Caco-2 (cell line): ENCODE results near the gene HIGD1B. TPM values are rescaled to one million over a fixed set of nuclear protein-coding genes. Genes with fewer than 3 reads are reported as not detected.

ENCODE experiments used
- BruUV-seq: library from RNA; stranded (reverse); fragments of 400-500 nt; replicated peaks from 2 replicates; lab custom pipeline; 2021; lab: Mats Ljungman, UMichigan
- CTCF ChIA-PET: fragments of 300-600 bp; sonication (Branson Sonifier 250); formaldehyde crosslinking; loops from one replicate; lab custom pipeline; 2022; ENCODE audit warnings: antibody characterized with exemption; lab: Charles Lee
- POLR2A ChIA-PET: fragments of 300-600 bp; sonication (Branson Sonifier 250); formaldehyde crosslinking; loops from one replicate; lab custom pipeline; 2022; ENCODE audit warnings: antibody characterized with exemption; lab: Charles Lee
- DNase-seq, 2 experiments: peaks; one replicate each; pipeline versions ENCODE4 v3.0.0 to v3.0.0-alpha.2; 2020 to 2022
- H3K27me3 ChIP-seq: replicated peaks from 2 replicates; pipeline ENCODE4 v1.6.0; 2011; ENCODE audit warnings: low read length; ENCODE audit not compliant: control insufficient read depth, insufficient read depth
- H3K36me3 ChIP-seq: 2 replicates; pipeline ENCODE4 v1.5.1; 2011; ENCODE audit warnings: low read length; ENCODE audit not compliant: control insufficient read depth, insufficient read depth
- H3K4me1 ChIP-seq: fragments of 250-450 bp; sonication (Bioruptor Pico); 2 replicates; pipeline ENCODE4 v1.5.1; 2020; ENCODE audit warnings: mild to moderate bottlenecking
- H3K4me3 ChIP-seq: 2 replicates; pipeline ENCODE4 v1.5.1; 2011; ENCODE audit warnings: low read depth, mild to moderate bottlenecking, control low read depth, low read length
- H3K9me3 ChIP-seq: fragments of 250-450 bp; sonication (Bioruptor Pico); 2 replicates; pipeline ENCODE4 v1.5.1; 2020; ENCODE audit warnings: mild to moderate bottlenecking, moderate library complexity
- H3K27ac Mint-ChIP-seq: one replicate; pipeline ENCODE4 v1.8.0; 2022; ENCODE audit warnings: mixed read lengths; ENCODE audit not compliant: unreplicated experiment
- H3K27me3 Mint-ChIP-seq: one replicate; pipeline ENCODE4 v1.8.0; 2022; ENCODE audit warnings: mixed read lengths; ENCODE audit not compliant: insufficient read depth, unreplicated experiment
- H3K36me3 Mint-ChIP-seq: one replicate; pipeline ENCODE4 v1.8.0; 2022; ENCODE audit warnings: mild to moderate bottlenecking, mixed read lengths; ENCODE audit not compliant: insufficient read depth, unreplicated experiment
- H3K4me1 Mint-ChIP-seq: one replicate; pipeline ENCODE4 v1.8.0; 2022; ENCODE audit warnings: low read depth, mixed read lengths; ENCODE audit not compliant: unreplicated experiment
- H3K4me3 Mint-ChIP-seq: one replicate; pipeline ENCODE4 v1.8.0; 2022; ENCODE audit warnings: mild to moderate bottlenecking, moderate library complexity, mixed read lengths; ENCODE audit not compliant: unreplicated experiment
- H3K9me3 Mint-ChIP-seq: one replicate; pipeline ENCODE4 v1.8.0; 2022; ENCODE audit warnings: mixed read lengths; ENCODE audit not compliant: unreplicated experiment
- intact Hi-C: fragments of 100-400 bp; cut with micrococcal nuclease; formaldehyde crosslinking; loops from one replicate; pipeline ENCODE4 v1.10.0; 2022; ENCODE audit not compliant: unreplicated experiment
- total RNA-seq: library from RNA; stranded (reverse); gene quantifications from 2 replicates; pipeline ENCODE4 v1.2.3, GENCODE V29; 2022
- TF ChIP-seq, protein P1 (sequence below), 2 experiments: fragments of 200-600 bp in 1 of 2; IDR thresholded peaks; 1 replicate in 1 of 2; 2 replicates in 1 of 2; pipeline versions ENCODE4 v1.5.1 to v1.8.0; 2011 to 2022; ENCODE audit warnings: antibody characterized with exemption in 1 of 2, control low read depth in 1 of 2, inconsistent platforms in 1 of 2, low read depth in 1 of 2, low read length in 1 of 2, mild to moderate bottlenecking in 1 of 2, moderate library complexity in 1 of 2; ENCODE audit not compliant: insufficient read depth in 1 of 2, severe bottlenecking in 1 of 2, unreplicated experiment in 1 of 2

Gene HIGD1B
- total RNA-seq, 1 experiment from 2014 or later, result not detected

DNA sequence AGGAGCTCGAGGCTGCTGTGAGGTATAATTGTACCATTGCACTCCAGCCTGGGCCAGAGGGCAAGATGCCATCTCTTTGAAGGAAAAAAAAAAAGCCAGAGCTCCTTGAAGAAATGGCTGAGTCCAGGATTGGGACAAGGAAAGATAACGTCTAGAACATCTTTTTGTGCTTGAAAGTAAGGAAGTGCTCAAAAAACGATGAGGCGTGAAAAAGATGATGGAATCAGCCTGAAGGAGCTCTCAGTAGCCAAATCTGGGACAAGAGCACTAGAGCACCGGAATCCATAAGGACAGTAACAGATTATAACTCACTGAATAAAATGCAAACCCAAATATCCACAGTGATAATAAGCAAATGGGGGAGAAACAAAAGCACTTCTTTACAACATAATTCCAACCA, 29.4 kb downstream of the HIGD1B start:
- Mint-ChIP-seq H3K4me3 (no peak overlapping the region), H3K36me3 (peaks cover 81% of the 10 kb centered on the region)

DNA sequence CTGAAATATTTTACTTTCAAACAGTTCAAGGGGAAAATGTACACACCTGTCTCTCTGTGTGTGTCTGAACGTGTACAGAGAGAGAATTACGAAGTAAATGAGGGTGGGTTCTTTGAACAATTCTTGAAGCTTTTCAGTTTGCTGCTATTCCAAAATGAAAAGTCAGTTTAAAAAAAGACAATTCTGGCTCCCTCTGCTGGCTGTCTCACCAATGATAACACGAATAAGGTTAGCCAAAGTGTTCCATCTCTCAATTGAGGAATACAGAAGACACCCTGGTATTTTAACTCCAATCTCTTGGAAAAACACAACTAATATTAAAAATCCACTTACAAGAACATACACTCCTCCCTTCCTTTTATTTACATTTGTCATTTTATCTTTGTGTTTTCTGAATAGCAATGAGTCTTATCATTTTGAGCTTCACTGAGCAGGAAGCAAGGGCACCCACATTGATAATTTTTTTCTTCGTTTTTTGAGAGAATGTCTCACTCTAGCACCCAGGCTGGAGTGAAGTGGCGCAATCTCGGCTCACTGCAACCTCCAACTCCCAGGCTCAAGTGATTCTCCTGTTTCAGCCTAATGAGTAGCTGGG, 31.0 kb downstream of the HIGD1B start:
- no peaks in the 10 kb centered on the region for H3K9me3 Mint-ChIP-seq
- intact Hi-C loops, result loop anchor here (1.0 kb wide), 1 partner anchor 103 kb away; no protein-coding TSS in a partner anchor
- H3K4me1 ChIP-seq, result no peaks in the 10 kb centered on the region
- H3K27ac Mint-ChIP-seq, result no peak overlapping the region
- no peaks in the 10 kb centered on the region for H3K27me3 ChIP-seq
- peak in 1 of 2 experiments; percentile 52 for DNase-seq
- no peaks in the 10 kb centered on the region for H3K4me1 Mint-ChIP-seq
- peaks cover 85% of the 10 kb centered on the region for H3K36me3 Mint-ChIP-seq
- BruUV-seq, result no TSS peak
- no peak overlapping the region for H3K4me3 ChIP-seq
- CTCF ChIA-PET, result interaction anchor here (0.7 to 1.6 kb wide), 7 partner anchors 11 to 119 kb away, joined by 3 to 11 read pairs (median 5); partner anchors contain the start of gene EFTUD2
- H3K9me3 ChIP-seq, result no peaks in the 10 kb centered on the region
- POLR2A ChIA-PET, result no interaction called here
- TF ChIP-seq, protein P1, sequence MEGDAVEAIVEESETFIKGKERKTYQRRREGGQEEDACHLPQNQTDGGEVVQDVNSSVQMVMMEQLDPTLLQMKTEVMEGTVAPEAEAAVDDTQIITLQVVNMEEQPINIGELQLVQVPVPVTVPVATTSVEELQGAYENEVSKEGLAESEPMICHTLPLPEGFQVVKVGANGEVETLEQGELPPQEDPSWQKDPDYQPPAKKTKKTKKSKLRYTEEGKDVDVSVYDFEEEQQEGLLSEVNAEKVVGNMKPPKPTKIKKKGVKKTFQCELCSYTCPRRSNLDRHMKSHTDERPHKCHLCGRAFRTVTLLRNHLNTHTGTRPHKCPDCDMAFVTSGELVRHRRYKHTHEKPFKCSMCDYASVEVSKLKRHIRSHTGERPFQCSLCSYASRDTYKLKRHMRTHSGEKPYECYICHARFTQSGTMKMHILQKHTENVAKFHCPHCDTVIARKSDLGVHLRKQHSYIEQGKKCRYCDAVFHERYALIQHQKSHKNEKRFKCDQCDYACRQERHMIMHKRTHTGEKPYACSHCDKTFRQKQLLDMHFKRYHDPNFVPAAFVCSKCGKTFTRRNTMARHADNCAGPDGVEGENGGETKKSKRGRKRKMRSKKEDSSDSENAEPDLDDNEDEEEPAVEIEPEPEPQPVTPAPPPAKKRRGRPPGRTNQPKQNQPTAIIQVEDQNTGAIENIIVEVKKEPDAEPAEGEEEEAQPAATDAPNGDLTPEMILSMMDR (IDR thresholded peaks at IDR 0.05; ENCODE audit: insufficient read depth in 1 of 2, low read depth in 1 of 2, low read length in 1 of 2, severe bottlenecking in 1 of 2, unreplicated experiment in 1 of 2), result peak; percentile 52 to 59
- H3K4me3 Mint-ChIP-seq, result no peak overlapping the region
- H3K27me3 Mint-ChIP-seq, result no peaks in the 10 kb centered on the region
- no peaks in the 10 kb centered on the region; the same call in none of the 2 replicates for H3K36me3 ChIP-seq

More for the DNA sequence above, 29.4 kb downstream of the HIGD1B start:
- Histone ChIP-seq H3K9me3 (no peaks in the 10 kb centered on the region), H3K36me3 (no peaks in the 10 kb centered on the region; the same call in none of the 2 replicates), H3K4me1 (no peaks in the 10 kb centered on the region), H3K4me3 (no peak overlapping the region), H3K27me3 (no peaks in the 10 kb centered on the region)
- H3K4me1 Mint-ChIP-seq, result no peaks in the 10 kb centered on the region
- intact Hi-C loops, result no loop called here
- no TSS peak for BruUV-seq
- no peak for DNase-seq
- TF ChIP-seq, protein P1 (IDR thresholded peaks at IDR 0.05; ENCODE audit: insufficient read depth in 1 of 2, low read depth in 1 of 2, low read length in 1 of 2, severe bottlenecking in 1 of 2, unreplicated experiment in 1 of 2), result no peak
- no peaks in the 10 kb centered on the region for H3K27me3 Mint-ChIP-seq
- CTCF ChIA-PET, result interaction anchor here (0.7 to 1.0 kb wide), 5 partner anchors 13 to 396 kb away, joined by 3 to 4 read pairs (median 4); no protein-coding TSS in a partner anchor
- no peak overlapping the region for H3K27ac Mint-ChIP-seq
- H3K9me3 Mint-ChIP-seq, result no peaks in the 10 kb centered on the region
- POLR2A ChIA-PET, result interaction anchor here (0.7 kb wide), 1 partner anchor 91 kb away, joined by 3 read pairs; the partner anchor contains the start of gene C1QL1

DNA sequence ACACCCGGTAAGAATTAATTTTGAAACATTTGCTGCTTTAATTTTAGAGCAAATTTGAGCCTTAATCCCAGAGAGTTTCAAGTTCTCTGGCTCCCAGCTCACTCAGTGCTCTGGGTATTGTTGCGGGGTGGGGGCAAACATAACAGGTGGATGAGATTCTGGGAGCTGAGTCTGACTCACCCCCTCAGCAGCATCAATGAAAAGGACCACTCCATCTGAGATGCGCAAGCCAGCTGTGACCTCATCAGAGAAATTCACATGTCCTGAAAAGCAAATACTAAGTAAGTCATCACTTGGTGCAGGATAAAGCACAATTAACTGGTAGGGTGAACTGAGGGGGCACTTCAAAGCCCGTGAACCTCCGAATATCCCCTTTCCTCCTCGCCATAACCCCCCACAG, 31.7 kb downstream of the HIGD1B start:
- Mint-ChIP-seq H3K9me3 (no peaks in the 10 kb centered on the region), H3K36me3 (peaks cover 83% of the 10 kb centered on the region), H3K27ac (no peak overlapping the region), H3K4me3 (no peak overlapping the region), H3K4me1 (no peaks in the 10 kb centered on the region), H3K27me3 (no peaks in the 10 kb centered on the region)
- H3K36me3 ChIP-seq, result no peaks in the 10 kb centered on the region; the same call in none of the 2 replicates
- no peak overlapping the region for H3K4me3 ChIP-seq
- intact Hi-C loops, result no loop called here
- ChIA-PET POLR2A (no interaction called here), CTCF (interaction anchor here (0.7 to 1.6 kb wide), 7 partner anchors 10 to 120 kb away, joined by 3 to 11 read pairs (median 5); partner anchors contain the start of gene EFTUD2)
- TF ChIP-seq, protein P1 (IDR thresholded peaks at IDR 0.05; ENCODE audit: insufficient read depth in 1 of 2, low read depth in 1 of 2, low read length in 1 of 2, severe bottlenecking in 1 of 2, unreplicated experiment in 1 of 2), result no peak
- H3K27me3 ChIP-seq, result no peaks in the 10 kb centered on the region
- no TSS peak for BruUV-seq
- DNase-seq, result no peak
- no peaks in the 10 kb centered on the region for H3K9me3 ChIP-seq
- H3K4me1 ChIP-seq, result no peaks in the 10 kb centered on the region
